Endodermal cell (in vitro differentiated cells): ENCODE results near the gene PPP2R2C. TPM values are rescaled to one million over a fixed set of nuclear protein-coding genes. Genes with fewer than 3 reads are reported as not detected.

Source experiments
- DNase-seq: peaks from one replicate; pipeline ENCODE4 v3.0.0-alpha.2; 2017
- H3K27ac ChIP-seq: 2 replicates; pipeline ENCODE4 v1.5.1; 2013; ENCODE audit warnings: mild to moderate bottlenecking, low read depth, low read length, moderate library complexity
- H3K27me3 ChIP-seq: 2 replicates; pipeline ENCODE4 v1.6.1; 2013; ENCODE audit warnings: mild to moderate bottlenecking, low read length, moderate library complexity; ENCODE audit not compliant: insufficient read depth, control insufficient read depth, poor library complexity, severe bottlenecking
- H3K36me3 ChIP-seq: 2 replicates; pipeline ENCODE4 v1.7.0; 2013; ENCODE audit warnings: mild to moderate bottlenecking, low read length, moderate library complexity; ENCODE audit not compliant: control insufficient read depth, insufficient read depth
- H3K4me1 ChIP-seq: one replicate; pipeline ENCODE4 v1.7.0; 2013; ENCODE audit warnings: low read length; ENCODE audit not compliant: control insufficient read depth, insufficient read depth
- H3K4me3 ChIP-seq: 2 replicates; pipeline ENCODE4 v1.5.1; 2013; ENCODE audit warnings: mild to moderate bottlenecking, low read length, moderate library complexity
- H3K9ac ChIP-seq: 2 replicates; pipeline ENCODE4 v1.6.1; 2013; ENCODE audit warnings: mild to moderate bottlenecking, low read length, moderate library complexity; ENCODE audit not compliant: poor library complexity, severe bottlenecking; ENCODE audit errors: extremely low read depth
- H3K9me3 ChIP-seq: 2 replicates; pipeline ENCODE4 v1.6.1; 2013; ENCODE audit warnings: mild to moderate bottlenecking, low read length, moderate library complexity; ENCODE audit not compliant: control insufficient read depth
- H3K27ac Mint-ChIP-seq: 2 replicates; pipeline ENCODE4 v1.8.0; 2020; ENCODE audit warnings: mixed read lengths
- H3K27me3 Mint-ChIP-seq: 2 replicates; pipeline ENCODE4 v1.8.0; 2021; ENCODE audit warnings: mild to moderate bottlenecking, mixed read lengths; ENCODE audit not compliant: insufficient read depth
- H3K36me3 Mint-ChIP-seq: 2 replicates; pipeline ENCODE4 v1.8.0; 2020; ENCODE audit warnings: low read depth, mixed read lengths
- H3K4me1 Mint-ChIP-seq: 2 replicates; pipeline ENCODE4 v1.8.0; 2020; ENCODE audit warnings: mixed read lengths
- H3K4me3 Mint-ChIP-seq: 2 replicates; pipeline ENCODE4 v1.8.0; 2020; ENCODE audit warnings: mild to moderate bottlenecking, moderate library complexity, mixed read lengths
- H3K9me3 Mint-ChIP-seq: 2 replicates; pipeline ENCODE4 v1.8.0; 2020; ENCODE audit warnings: mild to moderate bottlenecking, mixed read lengths
- WGBS, 2 experiments: methylation state at CpG; one replicate each; pipeline versions ENCODE4 v1.1.5 to v1.1.7; 2013; ENCODE audit warnings: missing lambda C conversion rate in 2 of 2, mixed read lengths in 1 of 2; ENCODE audit not compliant: insufficient coverage in 1 of 2, insufficient read length in 1 of 2; 5-methylcytosine and 5-hydroxymethylcytosine counted together
- total RNA-seq, 2 donors: library from RNA; stranded (reverse); fragmentation: NEBNext Ultra II Directional in 1 of 2; extraction: Animal tissue kit (Norgen Biotek cat#: 25700) in 1 of 2; gene quantifications; 2 replicates in 1 of 2; 3 replicates in 1 of 2; pipeline ENCODE4 v1.2.1, GENCODE V29; 2021
- TF ChIP-seq, protein P1 (sequence below): fragments of 200-600 bp; sonication (generic); conservative IDR thresholded peaks from 2 replicates; pipeline ENCODE4 v1.5.0; 2021; ENCODE audit warnings: antibody characterized with exemption, mild to moderate bottlenecking

The PPP2R2C gene
- total RNA-seq, 2 donors from 2014 or later: 4.4 to 19.2 TPM

GRCh38 chr4:6395466-6396228, 76.8 kb downstream of the PPP2R2C start:
- WGBS, 2 experiments: 84 to 86% methylated on average over 13 to 17 of the region's 17 CpGs
- Histone ChIP-seq H3K36me3 (no peaks in the 10 kb centered on the region), H3K27me3 (no peaks in the 10 kb centered on the region), H3K4me3 (no peak overlapping the region), H3K9me3 (no peaks in the 10 kb centered on the region), H3K4me1 (no peaks in the 10 kb centered on the region), H3K27ac (no peak overlapping the region), H3K9ac (no peak overlapping the region)
- Mint-ChIP-seq H3K27ac (no peak overlapping the region), H3K4me3 (no peak overlapping the region), H3K9me3 (no peaks in the 10 kb centered on the region), H3K4me1 (peaks cover 5% of the 10 kb centered on the region), H3K36me3 (no peaks in the 10 kb centered on the region), H3K27me3 (no peaks in the 10 kb centered on the region)
- TF ChIP-seq, protein P1, sequence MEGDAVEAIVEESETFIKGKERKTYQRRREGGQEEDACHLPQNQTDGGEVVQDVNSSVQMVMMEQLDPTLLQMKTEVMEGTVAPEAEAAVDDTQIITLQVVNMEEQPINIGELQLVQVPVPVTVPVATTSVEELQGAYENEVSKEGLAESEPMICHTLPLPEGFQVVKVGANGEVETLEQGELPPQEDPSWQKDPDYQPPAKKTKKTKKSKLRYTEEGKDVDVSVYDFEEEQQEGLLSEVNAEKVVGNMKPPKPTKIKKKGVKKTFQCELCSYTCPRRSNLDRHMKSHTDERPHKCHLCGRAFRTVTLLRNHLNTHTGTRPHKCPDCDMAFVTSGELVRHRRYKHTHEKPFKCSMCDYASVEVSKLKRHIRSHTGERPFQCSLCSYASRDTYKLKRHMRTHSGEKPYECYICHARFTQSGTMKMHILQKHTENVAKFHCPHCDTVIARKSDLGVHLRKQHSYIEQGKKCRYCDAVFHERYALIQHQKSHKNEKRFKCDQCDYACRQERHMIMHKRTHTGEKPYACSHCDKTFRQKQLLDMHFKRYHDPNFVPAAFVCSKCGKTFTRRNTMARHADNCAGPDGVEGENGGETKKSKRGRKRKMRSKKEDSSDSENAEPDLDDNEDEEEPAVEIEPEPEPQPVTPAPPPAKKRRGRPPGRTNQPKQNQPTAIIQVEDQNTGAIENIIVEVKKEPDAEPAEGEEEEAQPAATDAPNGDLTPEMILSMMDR: no peak
- DNase-seq: no peak

GRCh38 chr4:6394671-6395081, 77.7 kb downstream of the PPP2R2C start:
- DNase-seq: no peak
- Mint-ChIP-seq H3K9me3 (no peaks in the 10 kb centered on the region), H3K36me3 (no peaks in the 10 kb centered on the region), H3K4me1 (peaks cover 5% of the 10 kb centered on the region), H3K27me3 (no peaks in the 10 kb centered on the region), H3K27ac (no peak overlapping the region), H3K4me3 (no peak overlapping the region)
- Histone ChIP-seq H3K9ac (no peak overlapping the region), H3K4me3 (no peak overlapping the region), H3K4me1 (no peaks in the 10 kb centered on the region), H3K9me3 (no peaks in the 10 kb centered on the region), H3K27me3 (no peaks in the 10 kb centered on the region), H3K36me3 (no peaks in the 10 kb centered on the region), H3K27ac (no peak overlapping the region)
- TF ChIP-seq, protein P1: no peak
- WGBS, 2 experiments: 95 to 100% methylated on average over 1 to 11 of the region's 11 CpGs

GRCh38 chr4:6393544-6394475, 78.6 kb downstream of the PPP2R2C start:
- H3K4me3 ChIP-seq: no peak overlapping the region
- Mint-ChIP-seq H3K36me3 (no peaks in the 10 kb centered on the region), H3K4me3 (no peak overlapping the region), H3K9me3 (no peaks in the 10 kb centered on the region), H3K27me3 (no peaks in the 10 kb centered on the region), H3K4me1 (peaks cover 5% of the 10 kb centered on the region), H3K27ac (no peak overlapping the region)
- H3K9me3 ChIP-seq: no peaks in the 10 kb centered on the region
- H3K36me3 ChIP-seq: no peaks in the 10 kb centered on the region
- no peaks in the 10 kb centered on the region for H3K4me1 ChIP-seq
- H3K27me3 ChIP-seq: no peaks in the 10 kb centered on the region
- no peak for DNase-seq
- H3K27ac ChIP-seq: no peak overlapping the region
- TF ChIP-seq, protein P1: no peak
- WGBS, 2 experiments: 91 to 100% methylated on average over 6 to 16 of the region's 16 CpGs
- H3K9ac ChIP-seq: no peak overlapping the region
